OCI-LY3 (cell line): ENCODE data around the gene ALDOA.

Experiments used
- EZH2phosphoT487 ChIP-seq: fragments of 200-600 bp; shearing (Covaris generic); IDR thresholded peaks from 2 replicates; pipeline ENCODE4 v1.6.1; 2018; ENCODE audit warnings: antibody characterized with exemption, mixed run types, low read depth
- TF ChIP-seq, protein P1 (sequence below): fragments of 200-600, 300-600 bp; sonication (generic); IDR thresholded peaks from 2 replicates; pipeline ENCODE4 v1.5.1; 2014; ENCODE audit warnings: antibody characterized with exemption, low read length, low read depth

DNA sequence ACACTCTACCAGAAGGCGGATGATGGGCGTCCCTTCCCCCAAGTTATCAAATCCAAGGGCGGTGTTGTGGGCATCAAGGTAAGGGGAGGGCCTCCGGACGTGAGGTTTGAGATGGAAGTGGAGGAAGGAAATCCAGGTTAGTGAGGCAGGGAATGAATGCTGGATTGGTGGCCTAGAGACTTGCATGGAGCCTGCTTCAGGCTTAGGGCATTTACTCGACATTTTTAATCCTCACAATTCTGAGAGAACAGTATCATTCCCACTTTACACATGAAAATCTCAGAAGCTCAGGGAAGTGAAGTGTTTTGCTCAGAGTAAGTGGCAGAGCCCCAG, 2.0 kb downstream of the ALDOA start:
- TF ChIP-seq, protein P1, sequence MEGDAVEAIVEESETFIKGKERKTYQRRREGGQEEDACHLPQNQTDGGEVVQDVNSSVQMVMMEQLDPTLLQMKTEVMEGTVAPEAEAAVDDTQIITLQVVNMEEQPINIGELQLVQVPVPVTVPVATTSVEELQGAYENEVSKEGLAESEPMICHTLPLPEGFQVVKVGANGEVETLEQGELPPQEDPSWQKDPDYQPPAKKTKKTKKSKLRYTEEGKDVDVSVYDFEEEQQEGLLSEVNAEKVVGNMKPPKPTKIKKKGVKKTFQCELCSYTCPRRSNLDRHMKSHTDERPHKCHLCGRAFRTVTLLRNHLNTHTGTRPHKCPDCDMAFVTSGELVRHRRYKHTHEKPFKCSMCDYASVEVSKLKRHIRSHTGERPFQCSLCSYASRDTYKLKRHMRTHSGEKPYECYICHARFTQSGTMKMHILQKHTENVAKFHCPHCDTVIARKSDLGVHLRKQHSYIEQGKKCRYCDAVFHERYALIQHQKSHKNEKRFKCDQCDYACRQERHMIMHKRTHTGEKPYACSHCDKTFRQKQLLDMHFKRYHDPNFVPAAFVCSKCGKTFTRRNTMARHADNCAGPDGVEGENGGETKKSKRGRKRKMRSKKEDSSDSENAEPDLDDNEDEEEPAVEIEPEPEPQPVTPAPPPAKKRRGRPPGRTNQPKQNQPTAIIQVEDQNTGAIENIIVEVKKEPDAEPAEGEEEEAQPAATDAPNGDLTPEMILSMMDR, result no peak
- TF ChIP-seq EZH2phosphoT487, result no peak
